ENCODE data around the gene GLT1D1. TPM values are rescaled to one million over a fixed set of nuclear protein-coding genes. Genes with fewer than 3 reads are reported as not detected.

The GLT1D1 gene
- total and polyA plus RNA-seq, 2 donors (not counting 3 experiments of a cell fraction or from before 2014, with no cell fraction given): not detected

DNA sequence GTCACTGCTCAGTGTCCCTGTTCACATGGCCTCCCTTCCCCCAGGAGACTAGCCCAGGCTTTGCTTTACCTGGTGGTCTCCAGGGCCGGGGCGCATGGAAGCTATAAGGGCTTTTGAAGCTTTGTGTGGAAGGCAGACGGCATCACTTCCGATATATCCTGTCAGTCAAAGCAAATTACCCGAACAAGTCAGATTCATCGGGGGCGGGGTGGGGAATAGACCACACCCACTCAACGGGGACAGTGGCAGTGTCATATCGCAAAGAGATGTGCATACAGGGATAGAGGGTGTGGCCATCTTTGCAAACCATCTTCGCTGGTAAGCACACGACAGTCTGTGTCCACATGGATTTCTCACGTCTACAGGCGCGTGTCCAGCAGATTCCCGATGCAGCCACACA is 127.3 kb downstream of the GLT1D1 start:
- Histone ChIP-seq H3K27me3 (ENCODE audit: control insufficient read depth in 2 of 2, insufficient read depth in 2 of 2, low read length in 2 of 2) (no peaks in the 10 kb centered on the region), H3K9me3 (replicated peaks; ENCODE audit: control insufficient read depth, insufficient read depth, low read length) (peaks cover 9% of the 10 kb centered on the region), H3K4me1 (ENCODE audit: control insufficient read depth, extremely low read depth, insufficient read depth, low read length) (no peaks in the 10 kb centered on the region), H3K9me1 (replicated peaks; ENCODE audit: control insufficient read depth, extremely low read depth, insufficient read depth, low read length) (no peaks in the 10 kb centered on the region), H3K36me3 (ENCODE audit: control insufficient read depth in 2 of 2, extremely low read depth in 1 of 2, insufficient read depth in 2 of 2, low read length in 2 of 2) (no peaks in the 10 kb centered on the region), H4K20me1 (replicated peaks; ENCODE audit: control insufficient read depth, extremely low read depth, insufficient read depth, low read length) (no peaks in the 10 kb centered on the region), H3K4me2 (ENCODE audit: insufficient read depth, low read length) (no peak overlapping the region), H3K27ac (ENCODE audit: insufficient read depth, low read depth, low read length) (no peak overlapping the region), H3K79me2 (ENCODE audit: control insufficient read depth, insufficient read depth, low read length) (no peaks in the 10 kb centered on the region), H3K9ac (replicated peaks; ENCODE audit: extremely low read depth, insufficient read depth, low read length) (no peak overlapping the region), H3K4me3 (replicated peaks in 1 of 3; ENCODE audit: insufficient read depth in 1 of 3, low read depth in 1 of 3, low read length in 3 of 3) (no peak overlapping the region), H2AFZ (ENCODE audit: low read depth, low read length) (no peak overlapping the region)
- TF ChIP-seq, protein P1, sequence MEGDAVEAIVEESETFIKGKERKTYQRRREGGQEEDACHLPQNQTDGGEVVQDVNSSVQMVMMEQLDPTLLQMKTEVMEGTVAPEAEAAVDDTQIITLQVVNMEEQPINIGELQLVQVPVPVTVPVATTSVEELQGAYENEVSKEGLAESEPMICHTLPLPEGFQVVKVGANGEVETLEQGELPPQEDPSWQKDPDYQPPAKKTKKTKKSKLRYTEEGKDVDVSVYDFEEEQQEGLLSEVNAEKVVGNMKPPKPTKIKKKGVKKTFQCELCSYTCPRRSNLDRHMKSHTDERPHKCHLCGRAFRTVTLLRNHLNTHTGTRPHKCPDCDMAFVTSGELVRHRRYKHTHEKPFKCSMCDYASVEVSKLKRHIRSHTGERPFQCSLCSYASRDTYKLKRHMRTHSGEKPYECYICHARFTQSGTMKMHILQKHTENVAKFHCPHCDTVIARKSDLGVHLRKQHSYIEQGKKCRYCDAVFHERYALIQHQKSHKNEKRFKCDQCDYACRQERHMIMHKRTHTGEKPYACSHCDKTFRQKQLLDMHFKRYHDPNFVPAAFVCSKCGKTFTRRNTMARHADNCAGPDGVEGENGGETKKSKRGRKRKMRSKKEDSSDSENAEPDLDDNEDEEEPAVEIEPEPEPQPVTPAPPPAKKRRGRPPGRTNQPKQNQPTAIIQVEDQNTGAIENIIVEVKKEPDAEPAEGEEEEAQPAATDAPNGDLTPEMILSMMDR (IDR thresholded peaks at IDR 0.05; ENCODE audit: extremely low read depth in 1 of 2, insufficient read depth in 1 of 2, low read depth in 1 of 2, low read length in 2 of 2): no peak
- TF ChIP-seq EZH2 (IDR thresholded peaks at IDR 0.05; ENCODE audit: borderline replicate concordance, low read depth, low read length, severe bottlenecking): no peak
- TF ChIP-seq FOS (IDR thresholded peaks at IDR 0.05; ENCODE audit: borderline replicate concordance, insufficient read depth, low read length): no peak
- TF ChIP-seq JUN (IDR thresholded peaks at IDR 0.05; ENCODE audit: borderline replicate concordance, insufficient read depth, insufficient read length, low read depth): no peak
- TF ChIP-seq POLR2A (IDR thresholded peaks at IDR 0.05; ENCODE audit: low read depth, low read length): no peak
- TF ChIP-seq MYC (IDR thresholded peaks at IDR 0.05; ENCODE audit: low read depth, low read length): no peak
- TF ChIP-seq, protein P2, sequence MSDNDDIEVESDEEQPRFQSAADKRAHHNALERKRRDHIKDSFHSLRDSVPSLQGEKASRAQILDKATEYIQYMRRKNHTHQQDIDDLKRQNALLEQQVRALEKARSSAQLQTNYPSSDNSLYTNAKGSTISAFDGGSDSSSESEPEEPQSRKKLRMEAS (IDR thresholded peaks at IDR 0.05; ENCODE audit: insufficient read depth, insufficient read length): no peak
- no peak for TF ChIP-seq GATA2 (IDR thresholded peaks at IDR 0.05; ENCODE audit: insufficient read depth, insufficient read length, low read depth, low read length)
- no peak for TF ChIP-seq POLR2AphosphoS5 (IDR thresholded peaks at IDR 0.05; ENCODE audit: insufficient read depth, low read depth, low read length)
- CTCF ChIA-PET: no interaction called here
- DNase-seq (ENCODE audit: low read depth, low spot score) (no peak), FAIRE-seq (no peak)
- POLR2A ChIA-PET: no interaction called here
- BruUV-seq (replicated peaks): no TSS peak
- dilution Hi-C loops (cut with MboI; ENCODE audit: extremely low pct_ligation_motif_present, low sequenced_read_pairs): no loop called here
- intact Hi-C loops (cut with micrococcal nuclease): no loop called here

Measured in endothelial cell of umbilical vein (primary cell).